PC-3 (cell line): ENCODE results near the gene UBC. TPM values are rescaled to one million over a fixed set of nuclear protein-coding genes. Genes with fewer than 3 reads are reported as not detected.

Source experiments
- ATAC-seq: fragments of 200-7000 bp; cut with Tn5 transposase; 2 replicates; pipeline ENCODE4 v1.9.1; 2020; ENCODE audit warnings: mild to moderate bottlenecking, moderate library complexity
- BruUV-seq: library from RNA; stranded (reverse); fragments of 400-500 nt; replicated peaks from 2 replicates; lab custom pipeline; 2021; lab: Mats Ljungman, UMichigan
- CTCF ChIA-PET: fragments of 300-600 bp; sonication (Branson Sonifier 250); formaldehyde crosslinking; loops from one replicate; lab custom pipeline; 2022; ENCODE audit warnings: antibody characterized with exemption; lab: Charles Lee
- POLR2A ChIA-PET: fragments of 300-600 bp; sonication (Branson Sonifier 250); formaldehyde crosslinking; loops from one replicate; lab custom pipeline; 2022; ENCODE audit warnings: antibody characterized with exemption; ENCODE audit not compliant: unreplicated experiment; lab: Charles Lee
- DNase-seq: peaks from one replicate; pipeline ENCODE4 v3.0.0-alpha.2; 2015
- H2AFZ ChIP-seq: fragments of 300-600 bp; sonication (generic); 2 replicates; pipeline ENCODE4 v1.6.0; 2016; ENCODE audit warnings: antibody characterized with exemption, low read length
- H3F3A ChIP-seq: fragments of 300-600 bp; sonication (generic); one replicate; pipeline ENCODE4 v1.6.0; 2017; ENCODE audit warnings: antibody characterized with exemption, low read length, control low read depth, mild to moderate bottlenecking; ENCODE audit not compliant: unreplicated experiment
- H3K27ac ChIP-seq: fragments of 300-600 bp; sonication (generic); 2 replicates; pipeline ENCODE4 v1.5.1; 2016; ENCODE audit warnings: mild to moderate bottlenecking, low read length
- H3K27me3 ChIP-seq: fragments of 300-600 bp; sonication (generic); 2 replicates; pipeline ENCODE4 v1.6.1; 2016; ENCODE audit warnings: low read length, mixed read lengths
- H3K36me3 ChIP-seq: fragments of 300-600 bp; sonication (generic); 2 replicates; pipeline ENCODE4 v1.6.1; 2016; ENCODE audit warnings: low read depth, mixed run types, low read length, mixed read lengths
- H3K4me1 ChIP-seq: fragments of 300-600 bp; sonication (generic); 2 replicates; pipeline ENCODE4 v1.5.1; 2016; ENCODE audit warnings: low read length; ENCODE audit not compliant: insufficient read depth
- H3K4me2 ChIP-seq: fragments of 300-600 bp; sonication (generic); 2 replicates; pipeline ENCODE4 v1.6.0; 2016; ENCODE audit warnings: low read length
- H3K4me3 ChIP-seq: fragments of 300-600 bp; sonication (generic); 2 replicates; pipeline ENCODE4 v1.5.1; 2016; ENCODE audit warnings: mild to moderate bottlenecking, low read length, mixed read lengths
- H3K79me2 ChIP-seq: fragments of 300-600 bp; sonication (generic); 2 replicates; pipeline ENCODE4 v1.6.1; 2017; ENCODE audit warnings: low read length, mixed read lengths
- H3K9ac ChIP-seq: fragments of 300-600 bp; sonication (generic); 2 replicates; pipeline ENCODE4 v1.6.0; 2016; ENCODE audit warnings: mild to moderate bottlenecking, low read length
- H3K9me2 ChIP-seq: fragments of 300-600 bp; sonication (generic); replicated peaks from 2 replicates; pipeline ENCODE4 v1.6.1; 2016; ENCODE audit warnings: mixed run types, low read length, mixed read lengths
- H3K9me3 ChIP-seq: fragments of 300-600 bp; sonication (generic); 2 replicates; pipeline ENCODE4 v1.6.1; 2016; ENCODE audit warnings: low read length, mixed read lengths
- H4K20me1 ChIP-seq: fragments of 300-600 bp; sonication (generic); 2 replicates; pipeline ENCODE4 v1.6.1; 2016; ENCODE audit warnings: low read length, mixed read lengths
- EZH2 ChIP-seq: fragments of 300-600 bp; sonication (generic); IDR thresholded peaks from one replicate; pipeline ENCODE4 v1.6.1; 2017; ENCODE audit warnings: antibody characterized with exemption, mild to moderate bottlenecking, low read length; ENCODE audit not compliant: unreplicated experiment
- EZH2phosphoT487 ChIP-seq: fragments of 300-600 bp; sonication (generic); IDR thresholded peaks from 2 replicates; pipeline ENCODE4 v1.6.1; 2018; ENCODE audit warnings: mild to moderate bottlenecking, antibody characterized with exemption, low read length, borderline replicate concordance
- intact Hi-C: fragments of 100-400 bp; cut with micrococcal nuclease; formaldehyde crosslinking; loops from 2 replicates; pipeline ENCODE4 v1.9.0; 2023
- microRNA-seq: library from miRNA; unstranded; fragments of <30 nt; microRNA quantifications from one replicate; pipeline ENCODE4 v1.1.0, GENCODE V29; 2020; ENCODE audit not compliant: unreplicated experiment
- total RNA-seq: library from RNA; depleted of rRNA; stranded (reverse); fragments of >200 nt; gene quantifications from 2 replicates; pipeline ENCODE4 v1.2.3, GENCODE V29; 2014; rRNA removed

The UBC gene
- total RNA-seq, 1 experiment from 2014 or later: 1,587 TPM

DNA sequence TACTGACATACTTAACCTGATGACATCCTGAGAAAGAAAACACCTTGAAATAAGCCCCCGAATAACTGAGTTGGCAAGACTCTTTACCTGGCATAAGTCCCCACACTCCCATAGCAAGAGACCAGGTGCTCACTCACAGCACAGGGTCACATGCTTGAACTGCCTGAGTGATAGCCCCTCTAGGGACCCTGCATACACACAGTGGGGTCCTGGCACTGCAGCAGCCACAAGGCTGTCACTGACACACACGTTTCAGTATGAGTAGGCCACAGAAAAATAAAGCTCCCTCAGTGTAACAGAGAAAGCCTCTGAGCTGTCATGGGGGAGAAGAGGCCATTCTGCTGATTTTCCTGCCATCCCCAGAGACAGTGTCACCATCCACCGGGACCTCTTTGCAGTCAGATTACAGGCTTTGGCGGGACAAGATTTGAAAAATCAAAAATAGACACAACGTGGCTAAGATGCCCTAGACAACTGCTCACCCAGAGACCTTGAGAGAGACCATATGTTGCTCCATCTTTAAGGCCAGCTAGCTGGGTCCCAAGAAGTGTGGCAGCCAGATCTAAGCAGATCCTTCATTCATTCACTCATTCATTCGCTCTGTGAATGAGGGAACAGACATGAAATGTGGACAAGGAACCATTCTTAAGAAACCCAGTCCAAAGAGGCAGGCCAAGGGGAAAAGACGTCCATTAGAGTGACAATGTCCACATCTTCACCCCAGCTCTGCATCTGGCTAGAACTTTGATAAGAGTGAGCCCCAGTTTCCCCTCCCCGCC, 52.4 kb downstream of the UBC start:
- DNase-seq: no peak
- H3K4me1 ChIP-seq: peaks cover 21% of the 10 kb centered on the region
- ChIA-PET POLR2A (interaction anchor here (0.6 kb wide), 1 partner anchor 26 kb away, joined by 7 read pairs; no protein-coding TSS in a partner anchor), CTCF (interaction anchor here (0.9 kb wide), 1 partner anchor 45 kb away, joined by 3 read pairs; no protein-coding TSS in a partner anchor)
- H2AFZ ChIP-seq: no peak overlapping the region; the same call in 1 of the 2 replicates
- intact Hi-C loops: loop anchor here (5.0 kb wide), 1 partner anchor 85 kb away; no protein-coding TSS in a partner anchor
- H3K9me3 ChIP-seq: no peaks in the 10 kb centered on the region
- H3K9me2 ChIP-seq: no peaks in the 10 kb centered on the region
- no peaks in the 10 kb centered on the region for H3F3A ChIP-seq
- H3K79me2 ChIP-seq: peaks cover 60% of the 10 kb centered on the region
- H3K4me2 ChIP-seq: peak overlapping the region; percentile 94
- H4K20me1 ChIP-seq: peaks cover 11% of the 10 kb centered on the region; the same call in 1 of the 2 replicates
- no peak for TF ChIP-seq EZH2
- no peak for TF ChIP-seq EZH2phosphoT487
- no peak for ATAC-seq
- H3K4me3 ChIP-seq: peak overlapping the region; percentile 92
- 0 out of 2 replicates have a peak, but pooled peaks cover 5% of the 10 kb centered on the region for H3K36me3 ChIP-seq
- peak overlapping the region; percentile 88 for H3K9ac ChIP-seq
- BruUV-seq: TSS peak; percentile 40
- H3K27ac ChIP-seq: no peak overlapping the region
- H3K27me3 ChIP-seq: no peaks in the 10 kb centered on the region

Small RNAs within 50 kb of the gene (microRNA-seq; reads per million reads assigned to microRNA genes)
- gene MIR5188: not detected

Other genes with a start within 250 kb of the UBC start
- 79.1 and 80.5 TPM in 2 replicates for gene SCARB1, start 50.8 kb downstream of the UBC start, total RNA-seq
- gene DHX37, start 74.5 kb upstream of the UBC start, total RNA-seq: 56.5 and 76.0 TPM in 2 replicates
- 31.9 and 32.9 TPM in 2 replicates for gene BRI3BP, start 79.0 kb upstream of the UBC start, total RNA-seq
- gene AACS, start 150.8 kb upstream of the UBC start, total RNA-seq: 31.9 and 37.6 TPM in 2 replicates